HCT116 (cell line): ENCODE measurements around the gene EIF2B2. TPM values are rescaled to one million over a fixed set of nuclear protein-coding genes. Genes with fewer than 3 reads are reported as not detected.

ENCODE experiments used
- ATAC-seq: fragments of 200-7000 bp; cut with Tn5 transposase; 2 replicates; pipeline ENCODE4 v1.9.1; 2020; ENCODE audit warnings: mild to moderate bottlenecking, moderate library complexity
- BruUV-seq: library from RNA; stranded (reverse); fragments of 400-500 nt; replicated peaks from 2 replicates; lab custom pipeline; 2021; lab: Mats Ljungman, UMichigan
- CTCF ChIA-PET: fragments of 300-600 bp; sonication (Branson Sonifier 250); formaldehyde crosslinking; loops from one replicate; lab custom pipeline; 2021; ENCODE audit warnings: antibody characterized with exemption; lab: Charles Lee
- POLR2A ChIA-PET: fragments of 300-600, 350-600 bp; sonication (Branson Sonifier 250); formaldehyde crosslinking; loops from one replicate; lab custom pipeline; 2021; ENCODE audit warnings: antibody characterized with exemption; lab: Charles Lee
- RAD21 ChIA-PET, 2 experiments: fragments of 300-600 bp; sonication (Branson Sonifier 250); formaldehyde crosslinking; loops; one replicate each; lab custom pipeline; 2023; ENCODE audit warnings: low total read pairs in 2 of 2; ENCODE audit not compliant: uncharacterized antibody in 2 of 2, unreplicated experiment in 2 of 2, low non-redundant PET in 1 of 2; lab: Charles Lee
- DNase-seq: peaks from one replicate; pipeline ENCODE4 v3.0.0-alpha.2; 2010; ENCODE audit warnings: low read depth, low spot score
- H2AFZ ChIP-seq: fragments of 200-600 bp; shearing (Covaris generic), sonication (generic); 2 replicates; pipeline ENCODE4 v1.6.1; 2017; ENCODE audit warnings: low read depth, mixed run types, mixed read lengths, antibody characterized with exemption, low read length; ENCODE audit not compliant: poor library complexity, severe bottlenecking
- H3K27ac ChIP-seq: 2 replicates; pipeline ENCODE4 v1.5.1; 2012; ENCODE audit warnings: low read depth, low read length
- H3K27me3 ChIP-seq: fragments of 200-600 bp; sonication (generic); 2 replicates; pipeline ENCODE4 v1.6.1; 2016; ENCODE audit warnings: mixed run types, low read length, mixed read lengths; ENCODE audit not compliant: insufficient read depth
- H3K36me3 ChIP-seq, 2 experiments: fragments of 200-500 bp in 1 of 2; fragments of 200-600 bp in 1 of 2; sonication (Bioruptor generic) in 1 of 2; sonication (generic) in 1 of 2; 2 replicates each; pipeline versions ENCODE4 v1.5.1 to v1.6.1; 2014 to 2016; ENCODE audit warnings: low read length in 2 of 2, inconsistent platforms in 1 of 2, mixed read lengths in 1 of 2, mixed run types in 1 of 2; ENCODE audit not compliant: insufficient read depth in 2 of 2, control insufficient read depth in 1 of 2
- H3K4me1 ChIP-seq, 2 experiments: fragments of 200-600 bp in 1 of 2; sonication (generic) in 1 of 2; 2 replicates each; pipeline versions ENCODE4 v1.5.1 to v1.6.1; 2012 to 2017; ENCODE audit warnings: low read length in 2 of 2, inconsistent platforms in 1 of 2, mild to moderate bottlenecking in 1 of 2, mixed read lengths in 1 of 2, mixed run types in 1 of 2, moderate library complexity in 1 of 2; ENCODE audit not compliant: insufficient read depth in 2 of 2, control insufficient read depth in 1 of 2
- H3K4me2 ChIP-seq: fragments of 200-600 bp; sonication (generic); 2 replicates; pipeline ENCODE4 v1.6.1; 2017; ENCODE audit warnings: mixed run types, low read length, mixed read lengths
- H3K4me3 ChIP-seq, 2 experiments: fragments of 200-600 bp in 1 of 2; sonication (generic) in 1 of 2; replicated peaks in 1 of 2; 2 replicates each; pipeline ENCODE4 v1.5.1; 2011 to 2016; ENCODE audit warnings: low read length in 2 of 2, control low read depth in 1 of 2, low read depth in 1 of 2, mild to moderate bottlenecking in 1 of 2, mixed read lengths in 1 of 2, mixed run types in 1 of 2
- H3K79me2 ChIP-seq: fragments of 200-600 bp; sonication (generic); 2 replicates; pipeline ENCODE4 v1.6.1; 2017; ENCODE audit warnings: mild to moderate bottlenecking, mixed run types, low read length, moderate library complexity, mixed read lengths; ENCODE audit not compliant: insufficient read depth
- H3K9ac ChIP-seq: fragments of 200-600 bp; sonication (generic); 2 replicates; pipeline ENCODE4 v1.6.1; 2016; ENCODE audit warnings: low read length, mixed read lengths
- H3K9me2 ChIP-seq: fragments of 200-600 bp; sonication (generic), shearing (Covaris generic); 2 replicates; pipeline ENCODE4 v1.6.1; 2017; ENCODE audit warnings: mixed run types, mild to moderate bottlenecking, moderate library complexity; ENCODE audit not compliant: insufficient read depth
- H3K9me3 ChIP-seq, 2 experiments: fragments of 200-500 bp in 1 of 2; fragments of 200-600 bp in 1 of 2; sonication (Bioruptor generic) in 1 of 2; sonication (generic) in 1 of 2; 2 replicates each; pipeline ENCODE4 v1.6.1; 2014 to 2017; ENCODE audit warnings: low read length in 2 of 2, mixed read lengths in 2 of 2, inconsistent platforms in 1 of 2, low read depth in 1 of 2, mild to moderate bottlenecking in 1 of 2, mixed run types in 1 of 2, moderate library complexity in 1 of 2; ENCODE audit not compliant: control insufficient read depth in 1 of 2, insufficient read depth in 1 of 2
- H4K20me1 ChIP-seq: fragments of 200-600 bp; sonication (generic), shearing (Covaris generic); 2 replicates; pipeline ENCODE4 v1.6.1; 2017; ENCODE audit warnings: mixed run types, mild to moderate bottlenecking, moderate library complexity; ENCODE audit not compliant: insufficient read depth
- ELF1 ChIP-seq: IDR thresholded peaks from 2 replicates; pipeline ENCODE4 v1.6.1; 2012; ENCODE audit warnings: low read depth, borderline replicate concordance
- EZH2 ChIP-seq: fragments of 200-600 bp; sonication (generic); IDR thresholded peaks from 2 replicates; pipeline ENCODE4 v1.6.1; 2017; ENCODE audit warnings: antibody characterized with exemption, mixed run types
- EZH2phosphoT487 ChIP-seq: fragments of 200-600 bp; IDR thresholded peaks from 2 replicates; pipeline ENCODE4 v1.6.1; 2018; ENCODE audit warnings: antibody characterized with exemption, borderline replicate concordance
- FOSL1 ChIP-seq: IDR thresholded peaks from 2 replicates; pipeline ENCODE4 v1.6.1; 2012; ENCODE audit warnings: low read depth
- POLR2AphosphoS5 ChIP-seq: IDR thresholded peaks from 2 replicates; pipeline ENCODE4 v1.6.1; 2011; ENCODE audit warnings: mild to moderate bottlenecking, low read depth, low read length, moderate library complexity
- RAD21 ChIP-seq: IDR thresholded peaks from 2 replicates; pipeline ENCODE4 v1.6.1; 2012; ENCODE audit warnings: low read depth, mild to moderate bottlenecking
- SIN3A ChIP-seq: IDR thresholded peaks from 2 replicates; pipeline ENCODE4 v1.6.1; 2012; ENCODE audit warnings: low read depth
- SRF ChIP-seq: IDR thresholded peaks from 2 replicates; pipeline ENCODE4 v1.6.1; 2012; ENCODE audit warnings: low read depth
- TCF7L2 ChIP-seq: IDR thresholded peaks from 2 replicates; pipeline ENCODE4 v1.7.0; 2011; ENCODE audit warnings: borderline replicate concordance, inconsistent platforms; ENCODE audit not compliant: insufficient read depth, insufficient read length; ENCODE audit errors: extremely low read depth
- YY1 ChIP-seq: IDR thresholded peaks from 2 replicates; pipeline ENCODE4 v1.6.1; 2011; ENCODE audit warnings: low read length, low read depth, moderate library complexity, mild to moderate bottlenecking; ENCODE audit not compliant: insufficient replicate concordance; ENCODE audit errors: extremely low read depth
- ZFX ChIP-seq: fragments of 450-650 bp; IDR thresholded peaks from 2 replicates; pipeline ENCODE4 v1.6.1; 2017
- intact Hi-C: fragments of 100-400 bp; cut with micrococcal nuclease; formaldehyde crosslinking; loops from 2 replicates; pipeline ENCODE4 v1.10.0; 2022
- total RNA-seq: library from RNA; stranded (reverse); gene quantifications from one replicate; pipeline ENCODE4 v1.2.1, GENCODE V29; 2021; ENCODE audit not compliant: unreplicated experiment
- TF ChIP-seq, protein P1 (sequence below): IDR thresholded peaks from 2 replicates; pipeline ENCODE4 v1.6.1; 2012
- TF ChIP-seq, protein P2 (sequence below), 3 experiments: fragments of 200-600 bp in 1 of 3; sonication (generic) in 1 of 3; IDR thresholded peaks in 2 of 3; conservative IDR thresholded peaks in 1 of 3; 2 replicates each; pipeline ENCODE4 v1.5.1; 2012 to 2017; ENCODE audit warnings: low read depth in 2 of 3, low read length in 2 of 3, antibody characterized with exemption in 1 of 3, borderline replicate concordance in 1 of 3, control low read depth in 1 of 3, mild to moderate bottlenecking in 1 of 3, mixed read lengths in 1 of 3, mixed run types in 1 of 3, moderate library complexity in 1 of 3; ENCODE audit not compliant: insufficient read depth in 1 of 3
- TF ChIP-seq, protein P3 (sequence below): IDR thresholded peaks from 2 replicates; pipeline ENCODE4 v1.6.1; 2011; ENCODE audit warnings: mild to moderate bottlenecking, low read length, moderate library complexity; ENCODE audit not compliant: insufficient replicate concordance; ENCODE audit errors: extremely low read depth

The EIF2B2 gene
- total RNA-seq, 1 experiment from 2014 or later: 54.8 TPM

- H3K9me3 ChIP-seq: no peaks in the 10 kb centered on the region
- H3K4me2 ChIP-seq: no peak overlapping the region
- intact Hi-C loops: no loop called here
- no peaks in the 10 kb centered on the region for H3K79me2 ChIP-seq
- RAD21 ChIA-PET: no interaction called here
- H3K4me3 ChIP-seq: no peak overlapping the region
- H4K20me1 ChIP-seq: no peaks in the 10 kb centered on the region
- no peak overlapping the region for H2AFZ ChIP-seq
- no peaks in the 10 kb centered on the region for H3K4me1 ChIP-seq
- POLR2A ChIA-PET: no interaction called here
- no peaks in the 10 kb centered on the region for H3K36me3 ChIP-seq
- no TSS peak for BruUV-seq
- H3K9ac ChIP-seq: no peak overlapping the region
- TF ChIP-seq YY1 (no peak), FOSL1 (no peak), TCF7L2 (no peak), EZH2 (no peak), SIN3A (no peak), ELF1 (no peak), RAD21 (no peak), ZFX (no peak), POLR2AphosphoS5 (no peak), SRF (no peak), EZH2phosphoT487 (no peak)
- TF ChIP-seq, protein P1, sequence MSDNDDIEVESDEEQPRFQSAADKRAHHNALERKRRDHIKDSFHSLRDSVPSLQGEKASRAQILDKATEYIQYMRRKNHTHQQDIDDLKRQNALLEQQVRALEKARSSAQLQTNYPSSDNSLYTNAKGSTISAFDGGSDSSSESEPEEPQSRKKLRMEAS: no peak
- TF ChIP-seq, protein P2, sequence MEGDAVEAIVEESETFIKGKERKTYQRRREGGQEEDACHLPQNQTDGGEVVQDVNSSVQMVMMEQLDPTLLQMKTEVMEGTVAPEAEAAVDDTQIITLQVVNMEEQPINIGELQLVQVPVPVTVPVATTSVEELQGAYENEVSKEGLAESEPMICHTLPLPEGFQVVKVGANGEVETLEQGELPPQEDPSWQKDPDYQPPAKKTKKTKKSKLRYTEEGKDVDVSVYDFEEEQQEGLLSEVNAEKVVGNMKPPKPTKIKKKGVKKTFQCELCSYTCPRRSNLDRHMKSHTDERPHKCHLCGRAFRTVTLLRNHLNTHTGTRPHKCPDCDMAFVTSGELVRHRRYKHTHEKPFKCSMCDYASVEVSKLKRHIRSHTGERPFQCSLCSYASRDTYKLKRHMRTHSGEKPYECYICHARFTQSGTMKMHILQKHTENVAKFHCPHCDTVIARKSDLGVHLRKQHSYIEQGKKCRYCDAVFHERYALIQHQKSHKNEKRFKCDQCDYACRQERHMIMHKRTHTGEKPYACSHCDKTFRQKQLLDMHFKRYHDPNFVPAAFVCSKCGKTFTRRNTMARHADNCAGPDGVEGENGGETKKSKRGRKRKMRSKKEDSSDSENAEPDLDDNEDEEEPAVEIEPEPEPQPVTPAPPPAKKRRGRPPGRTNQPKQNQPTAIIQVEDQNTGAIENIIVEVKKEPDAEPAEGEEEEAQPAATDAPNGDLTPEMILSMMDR (IDR thresholded peaks at IDR 0.05 in 2 of 3, conservative IDR thresholded peaks at IDR 0.05 in 1 of 3; ENCODE audit: borderline replicate concordance in 1 of 3, insufficient read depth in 1 of 3, low read depth in 2 of 3, low read length in 2 of 3): no peak
- TF ChIP-seq, protein P3, sequence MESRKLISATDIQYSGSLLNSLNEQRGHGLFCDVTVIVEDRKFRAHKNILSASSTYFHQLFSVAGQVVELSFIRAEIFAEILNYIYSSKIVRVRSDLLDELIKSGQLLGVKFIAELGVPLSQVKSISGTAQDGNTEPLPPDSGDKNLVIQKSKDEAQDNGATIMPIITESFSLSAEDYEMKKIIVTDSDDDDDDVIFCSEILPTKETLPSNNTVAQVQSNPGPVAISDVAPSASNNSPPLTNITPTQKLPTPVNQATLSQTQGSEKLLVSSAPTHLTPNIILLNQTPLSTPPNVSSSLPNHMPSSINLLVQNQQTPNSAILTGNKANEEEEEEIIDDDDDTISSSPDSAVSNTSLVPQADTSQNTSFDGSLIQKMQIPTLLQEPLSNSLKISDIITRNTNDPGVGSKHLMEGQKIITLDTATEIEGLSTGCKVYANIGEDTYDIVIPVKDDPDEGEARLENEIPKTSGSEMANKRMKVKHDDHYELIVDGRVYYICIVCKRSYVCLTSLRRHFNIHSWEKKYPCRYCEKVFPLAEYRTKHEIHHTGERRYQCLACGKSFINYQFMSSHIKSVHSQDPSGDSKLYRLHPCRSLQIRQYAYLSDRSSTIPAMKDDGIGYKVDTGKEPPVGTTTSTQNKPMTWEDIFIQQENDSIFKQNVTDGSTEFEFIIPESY: no peak
- TF ChIP-seq, all 23 proteins: peak for 0
- DNase-seq (no peak), ATAC-seq (no peak)
- Histone ChIP-seq H3K9me2 (no peaks in the 10 kb centered on the region), H3K27ac (no peak overlapping the region), H3K27me3 (no peaks in the 10 kb centered on the region)
- CTCF ChIA-PET: interaction anchor here (2.3 kb wide), 1 partner anchor 23 kb away, joined by 7 read pairs; no protein-coding TSS in a partner anchor
These were observed 33.9 kb upstream of the EIF2B2 start for GRCh38 chr14:74968811-74969210.
